PFSK-1 (cell line): ENCODE data around the gene IGSF8.

Experiments
- FOXP2 ChIP-seq: optimal IDR thresholded peaks from 2 replicates; pipeline ENCODE3; 2011; ENCODE audit warnings: borderline replicate concordance, control low read depth, inconsistent platforms; ENCODE audit not compliant: insufficient read depth; ENCODE audit errors: extremely low read length, extremely low read depth
- POLR2AphosphoS5 ChIP-seq: IDR thresholded peaks from 2 replicates; pipeline ENCODE4 v1.6.1; 2012; ENCODE audit warnings: low read depth, mild to moderate bottlenecking, control low read depth, low read length, moderate library complexity
- REST ChIP-seq, 2 experiments: IDR thresholded peaks; 2 replicates each; pipeline versions ENCODE4 v1.6.1 to v1.8.0; 2011 to 2012; ENCODE audit warnings: low read depth in 2 of 2, low read length in 2 of 2, control low read depth in 1 of 2, inconsistent platforms in 1 of 2, mild to moderate bottlenecking in 1 of 2, moderate library complexity in 1 of 2; ENCODE audit not compliant: insufficient read depth in 1 of 2
- SIN3A ChIP-seq: IDR thresholded peaks from 2 replicates; pipeline ENCODE4 v1.6.1; 2012; ENCODE audit warnings: mild to moderate bottlenecking, low read length, moderate library complexity, borderline replicate concordance; ENCODE audit not compliant: insufficient read depth
- TAF1 ChIP-seq: IDR thresholded peaks from 2 replicates; pipeline ENCODE4 v1.6.1; 2012; ENCODE audit warnings: low read length, control low read depth, borderline replicate concordance; ENCODE audit not compliant: insufficient read depth

IGSF8 gene

GRCh38 chr1:160101037-160101716, 2.8 kb upstream of the IGSF8 start:
- TF ChIP-seq TAF1: no peak
- TF ChIP-seq FOXP2: no peak
- no peak for TF ChIP-seq POLR2AphosphoS5
- no peak; the same call in 1 of the 2 replicates for TF ChIP-seq SIN3A
- no peak for TF ChIP-seq REST (IDR thresholded peaks at IDR 0.05; ENCODE audit: insufficient read depth in 1 of 2, low read depth in 2 of 2, low read length in 2 of 2)

GRCh38 chr1:160099716-160100375, 1.4 kb upstream of the IGSF8 start:
- no peak for TF ChIP-seq TAF1
- TF ChIP-seq SIN3A: no peak
- TF ChIP-seq POLR2AphosphoS5: no peak
- no peak for TF ChIP-seq REST (IDR thresholded peaks at IDR 0.05; ENCODE audit: insufficient read depth in 1 of 2, low read depth in 2 of 2, low read length in 2 of 2)
- TF ChIP-seq FOXP2: no peak

- TF ChIP-seq FOXP2 (no peak), REST (IDR thresholded peaks at IDR 0.05; ENCODE audit: insufficient read depth in 1 of 2, low read depth in 2 of 2, low read length in 2 of 2) (no peak), TAF1 (no peak), POLR2AphosphoS5 (no peak), SIN3A (no peak)
These were observed 588 bp upstream of the IGSF8 start for GRCh38 chr1:160098852-160099561.

GRCh38 chr1:160097151-160097910, 1.1 kb downstream of the IGSF8 start:
- TF ChIP-seq SIN3A: no peak
- no peak for TF ChIP-seq REST (IDR thresholded peaks at IDR 0.05; ENCODE audit: insufficient read depth in 1 of 2, low read depth in 2 of 2, low read length in 2 of 2)
- TF ChIP-seq TAF1: no peak
- no peak for TF ChIP-seq POLR2AphosphoS5
- no peak for TF ChIP-seq FOXP2
